G401 (cell line): ENCODE measurements around the gene PLA2G4A. TPM values are rescaled to one million over a fixed set of nuclear protein-coding genes. Genes with fewer than 3 reads are reported as not detected.

Experiments
- total RNA-seq: library from RNA; depleted of rRNA; stranded (reverse); fragments of >200 nt; shearing (Covaris generic); gene quantifications from 2 replicates; pipeline ENCODE4 v1.2.3, GENCODE V29; 2014; rRNA removed

PLA2G4A gene
- total RNA-seq, 1 experiment from 2014 or later, result not detected

Other genes with a start within 250 kb of the PLA2G4A start
- not detected in 2 replicates for gene PTGS2, start 148.5 kb upstream of the PLA2G4A start, total RNA-seq